ENCODE data around the gene DIPK1C. TPM values are rescaled to one million over a fixed set of nuclear protein-coding genes. Genes with fewer than 3 reads are reported as not detected.

The DIPK1C gene
- total RNA-seq (2021; ENCODE audit: unreplicated experiment) (0.26 TPM), Bru-seq, nascent RNA (percentile 24 among the genes with signal in this experiment), BruChase-seq, experiment 1, labeled RNA remaining after a 2-hour chase (percentile 11 among the genes with signal in this experiment), BruChase-seq, experiment 2, labeled RNA remaining after a 6-hour chase (percentile 17 among the genes with signal in this experiment)
- polyA plus RNA-seq (2012; ENCODE audit: insufficient read length) = 0.86 TPM
- long read RNA-seq, partial matches to known transcripts = 0 of 1 reads
- long read RNA-seq, other reads (novel, unspliced or antisense) = 1 of 1 reads

GRCh38 chr18:74457043-74457724 lies at the start of gene DIPK1C:
TSS of gene DIPK1C (minus strand) at chr18:74457308. CDS start at chr18:74457259, 49 bp downstream.
- intact Hi-C loops (cut with micrococcal nuclease; ENCODE audit: unreplicated experiment) (no loop called here), in situ Hi-C loops (cut with HindIII; ENCODE audit: low pct_unique_long_range_greater_than_20kb, low sequenced_read_pairs) (no loop called here)
- Histone ChIP-seq H3K9me3 (ENCODE audit: control insufficient read depth, insufficient read depth, low read depth, low read length) (no peaks in the 10 kb centered on the region), H3K36me3 (ENCODE audit: control insufficient read depth, insufficient read depth, low read length) (no peaks in the 10 kb centered on the region), H3K4me1 (ENCODE audit: control insufficient read depth, insufficient read depth, low read length) (no peaks in the 10 kb centered on the region; the same call in 1 of the 2 replicates), H3K27me3 (ENCODE audit: control insufficient read depth, insufficient read depth, low read length) (peaks cover 36% of the 10 kb centered on the region), H3K27ac (ENCODE audit: low read length) (no peak within 1 kb of the TSS), H3K4me3 (ENCODE audit: low read depth in 2 of 2, low read length in 2 of 2) (peak within 1 kb of the TSS; percentile 30 to 39)
- DNase-seq (ENCODE audit: low read depth, low spot score) (no peak), ATAC-seq (peak; percentile 68)
- TF ChIP-seq REST (IDR thresholded peaks at IDR 0.05; ENCODE audit: insufficient read depth in 1 of 2, low read depth in 2 of 2, low read length in 1 of 2) (no peak), POLR2AphosphoS5 (IDR thresholded peaks at IDR 0.05; ENCODE audit: low read depth, low read length) (no peak), SIN3A (IDR thresholded peaks at IDR 0.05; ENCODE audit: borderline replicate concordance, insufficient read depth, low read depth, low read length) (no peak), CTCF (IDR thresholded peaks at IDR 0.05) (no peak), TCF7L2 (IDR thresholded peaks at IDR 0.05; ENCODE audit: low read depth, low read length) (no peak)
- BruUV-seq (replicated peaks) = no TSS peak
- CTCF ChIA-PET = interaction anchor here (0.6 kb wide), 1 partner anchor 82 kb away, joined by 3 read pairs; no protein-coding TSS in a partner anchor
- POLR2A ChIA-PET = no interaction called here

- CTCF ChIA-PET = no interaction called here
- H3K9me3 ChIP-seq (ENCODE audit: control insufficient read depth, insufficient read depth, low read depth, low read length) = no peaks in the 10 kb centered on the region
- no peaks in the 10 kb centered on the region for H3K27me3 ChIP-seq (ENCODE audit: control insufficient read depth, insufficient read depth, low read length)
- DNase-seq (ENCODE audit: low read depth, low spot score) (no peak), ATAC-seq (no peak)
- in situ Hi-C loops (cut with HindIII; ENCODE audit: low pct_unique_long_range_greater_than_20kb, low sequenced_read_pairs) (no loop called here), intact Hi-C loops (cut with micrococcal nuclease; ENCODE audit: unreplicated experiment) (no loop called here)
- no peaks in the 10 kb centered on the region for H3K4me1 ChIP-seq (ENCODE audit: control insufficient read depth, insufficient read depth, low read length)
- BruUV-seq (replicated peaks) = no TSS peak
- no peak overlapping the region for H3K4me3 ChIP-seq (ENCODE audit: low read depth in 2 of 2, low read length in 2 of 2)
- no peak for TF ChIP-seq CTCF (IDR thresholded peaks at IDR 0.05)
- POLR2A ChIA-PET = no interaction called here
- H3K36me3 ChIP-seq (ENCODE audit: control insufficient read depth, insufficient read depth, low read length) = peaks cover 30% of the 10 kb centered on the region
- H3K27ac ChIP-seq (ENCODE audit: low read length) = no peak overlapping the region
Measured at GRCh38 chr18:74506448-74507084, 49.5 kb upstream of the DIPK1C start.

All from Panc1 (cell line).